Stimulated activated CD4-positive, alpha-beta T cell treated with anti-CD3 and anti-CD28 coated beads, Interleukin-1b, Interleukin-23, amount 100 ng/mL, for 1 hour (primary cell): ENCODE measurements around the gene ANTXR2.

ENCODE experiments used
- DNase-seq, 2 donors: peaks; one replicate each; pipeline ENCODE4 v3.0.0-alpha.2; 2020; ENCODE audit warnings: low read depth in 2 of 2

The ANTXR2 gene

GRCh38 chr4:79869597-79870237, 203.3 kb downstream of the ANTXR2 start:
- DNase-seq: no peak

- no peak for DNase-seq
Observed at GRCh38 chr4:79865201-79865597, 207.8 kb downstream of the ANTXR2 start.

GRCh38 chr4:79864500-79865200, 208.4 kb downstream of the ANTXR2 start:
- no peak for DNase-seq

GRCh38 chr4:79863333-79863732, 209.7 kb downstream of the ANTXR2 start:
- DNase-seq: no peak

GRCh38 chr4:79862821-79863220, 210.2 kb downstream of the ANTXR2 start:
- DNase-seq: no peak

GRCh38 chr4:79857811-79858210, 215.2 kb downstream of the ANTXR2 start:
- no peak for DNase-seq

- no peak for DNase-seq
Observed at GRCh38 chr4:79856196-79856595, 216.8 kb downstream of the ANTXR2 start.

GRCh38 chr4:79854856-79855502, 218.1 kb downstream of the ANTXR2 start:
- DNase-seq: no peak

- no peak for DNase-seq
Observed at GRCh38 chr4:79852305-79852730, 220.7 kb downstream of the ANTXR2 start.

GRCh38 chr4:79851625-79852304, 221.3 kb downstream of the ANTXR2 start:
- DNase-seq: no peak
